ENCODE data around the gene RANBP3.

GRCh38 chr19:5915782-5916165 lies 62.2 kb downstream of the RANBP3 start:
- TF ChIP-seq CTCF (tag by site-specific recombination; IDR thresholded peaks at IDR 0.05), result no peak
- no peak for TF ChIP-seq ZEB2 (tag by site-specific recombination; IDR thresholded peaks at IDR 0.05)
- no peak for TF ChIP-seq ZSCAN18 (tag by site-specific recombination; IDR thresholded peaks at IDR 0.05)
- TF ChIP-seq AEBP2 (tag by site-specific recombination; IDR thresholded peaks at IDR 0.05; ENCODE audit: borderline replicate concordance), result no peak
- TF ChIP-seq TCF7L2 (IDR thresholded peaks at IDR 0.05; ENCODE audit: borderline replicate concordance, low read depth, low read length), result no peak
- TF ChIP-seq SETDB1 (IDR thresholded peaks at IDR 0.05; ENCODE audit: insufficient read length, low read length), result no peak
